GM19452 (cell line): ENCODE data around the gene PIGA.
"Not testable (repeated sequence)": the region's sequence is repeated elsewhere in the genome, so short reads cannot be mapped to it uniquely, and the experiment has no call there.

ENCODE experiments used
- ATAC-seq: cut with Tn5 transposase; IDR thresholded peaks from one replicate; pipeline ENCODE4 v1.9.1; 2021; ENCODE audit not compliant: unreplicated experiment

PIGA gene

DNA sequence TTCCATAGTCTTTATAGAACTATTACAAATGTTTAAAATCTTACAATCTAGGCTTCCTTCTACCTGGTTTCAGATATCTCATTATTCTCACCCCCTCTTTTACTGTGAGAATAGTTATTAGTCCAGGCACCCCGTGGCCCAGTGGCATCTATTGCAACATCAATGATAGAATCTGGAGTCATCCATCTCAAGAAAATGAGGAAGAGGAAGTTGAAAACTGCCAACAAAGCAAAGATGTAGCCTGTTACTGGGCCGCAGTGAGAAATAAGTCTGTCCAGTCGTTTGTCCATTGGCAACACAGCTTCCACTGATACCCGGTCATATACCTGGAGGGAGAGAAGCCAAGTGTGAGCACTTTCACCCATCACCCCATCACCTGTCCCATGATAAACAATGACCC is 13.9 kb downstream of the PIGA start:
- no peak for ATAC-seq

DNA sequence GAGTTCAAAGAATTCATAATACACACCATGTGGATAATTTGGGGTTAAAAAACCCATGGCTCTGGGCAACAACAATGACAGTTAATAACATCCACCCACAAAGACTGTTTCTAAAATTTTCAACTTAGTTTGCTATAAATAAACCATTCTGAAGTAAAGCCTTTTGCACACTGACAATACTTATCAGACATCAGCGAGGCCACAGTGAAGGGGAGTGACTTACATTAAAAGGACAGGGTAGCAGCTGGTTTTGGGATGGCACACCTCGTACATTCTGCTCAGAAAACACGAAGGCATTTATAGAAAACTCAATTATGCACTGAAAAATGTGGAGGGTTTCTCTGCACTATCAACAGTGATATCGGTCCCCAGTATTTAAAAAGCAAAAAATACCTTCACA is 15.0 kb downstream of the PIGA start:
- ATAC-seq: no peak

DNA sequence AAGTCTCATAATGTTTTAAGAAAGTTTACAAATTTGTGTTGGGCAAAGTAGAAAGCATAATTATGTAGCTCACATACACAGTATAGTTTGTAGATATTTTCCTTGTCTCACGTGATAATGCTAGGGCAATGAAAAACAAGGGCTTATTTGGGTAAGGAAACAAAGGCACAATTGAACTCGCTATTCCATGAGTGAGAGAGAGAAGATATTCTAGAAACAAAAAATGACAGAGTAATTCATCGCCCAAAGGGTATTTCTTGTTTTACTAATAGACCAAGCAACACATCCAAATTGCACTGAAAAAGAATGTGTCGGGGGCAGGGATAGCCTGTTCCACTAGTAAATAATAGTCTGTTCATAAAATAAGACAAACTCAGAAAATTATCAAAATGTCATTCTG is 16.2 kb downstream of the PIGA start:
- ATAC-seq: no peak

DNA sequence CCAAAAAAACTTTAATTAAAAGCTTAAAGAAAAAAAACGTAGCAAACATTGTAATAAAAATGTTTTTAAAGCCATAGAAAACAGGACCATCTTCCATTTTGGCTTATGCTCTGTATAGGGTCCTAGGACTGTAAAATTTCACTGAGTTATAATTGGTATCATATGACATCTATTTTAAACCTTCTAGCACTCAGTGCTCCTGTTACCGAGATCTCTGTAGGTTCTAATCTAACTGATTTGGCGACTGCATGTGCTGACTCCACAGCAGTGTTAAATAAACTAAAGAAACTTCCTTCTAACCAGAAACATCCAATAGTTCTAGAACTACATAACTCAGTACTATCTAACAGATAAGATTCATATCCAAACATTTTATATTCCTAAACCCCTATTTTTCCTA is 19.8 kb downstream of the PIGA start, which contains the start of gene ASB11:
Gene ASB11 (minus strand): TSS at position 132 of the 400 bp plus-strand sequence. CDS start 35 bp downstream, at position 97.
- no peak for ATAC-seq

DNA sequence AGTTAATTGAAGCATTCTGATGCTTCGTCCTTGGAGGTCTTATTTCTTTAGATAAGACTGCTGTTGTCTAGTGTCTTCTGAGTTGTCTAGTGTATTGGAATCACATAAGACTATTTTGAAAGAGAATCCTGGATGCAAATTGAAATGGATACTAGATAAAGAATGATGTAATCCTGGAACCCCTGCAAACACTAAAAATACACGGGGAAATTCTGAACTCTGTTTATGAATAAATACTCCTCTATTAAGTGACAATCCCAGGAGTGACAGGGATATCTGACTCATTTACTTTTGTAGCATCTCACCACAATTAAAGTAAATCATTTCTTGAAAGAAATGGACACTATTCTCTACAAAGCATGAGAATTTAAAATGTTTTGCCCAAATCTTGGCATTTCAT is 20.9 kb downstream of the PIGA start:
- ATAC-seq: no peak

DNA sequence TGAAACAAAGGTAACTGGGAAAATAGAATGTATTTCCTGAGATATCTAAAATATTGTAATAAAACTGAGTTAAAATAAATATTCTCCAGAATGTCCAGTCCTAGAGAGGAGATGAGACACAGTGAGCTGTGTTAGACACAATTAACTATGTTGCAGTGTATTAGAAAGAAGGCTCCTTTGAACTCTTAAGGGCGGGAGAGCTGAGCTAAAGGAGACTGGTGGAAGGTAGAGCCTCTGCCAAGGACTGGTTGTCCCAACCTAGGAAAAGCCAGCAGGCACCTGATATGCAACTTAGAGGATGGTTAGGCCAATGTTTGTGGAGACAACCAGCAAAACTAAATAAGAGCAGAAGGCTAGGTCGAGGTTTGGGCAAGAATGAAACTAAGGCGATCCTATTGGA is 24.2 kb downstream of the PIGA start:
- ATAC-seq: no peak

DNA sequence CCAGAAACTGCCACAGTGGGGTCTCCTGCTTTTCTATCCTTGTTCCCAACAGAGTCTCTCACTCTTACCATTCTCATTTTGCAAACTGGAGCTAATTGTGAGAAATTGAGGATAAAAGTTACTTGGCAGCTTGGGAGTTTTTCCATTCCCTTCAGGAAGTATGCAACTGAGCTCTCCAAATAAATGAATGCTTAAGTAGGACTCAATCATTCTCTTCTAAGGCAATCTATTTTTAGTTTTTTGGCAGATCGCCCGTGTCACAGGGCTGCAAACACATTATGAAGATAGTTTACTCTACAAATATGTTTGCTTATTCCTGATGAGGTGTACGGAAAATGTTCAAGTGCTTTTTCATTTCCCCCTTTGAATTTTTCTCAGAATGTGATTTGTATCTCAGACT is 25.2 kb downstream of the PIGA start:
- ATAC-seq: no peak

DNA sequence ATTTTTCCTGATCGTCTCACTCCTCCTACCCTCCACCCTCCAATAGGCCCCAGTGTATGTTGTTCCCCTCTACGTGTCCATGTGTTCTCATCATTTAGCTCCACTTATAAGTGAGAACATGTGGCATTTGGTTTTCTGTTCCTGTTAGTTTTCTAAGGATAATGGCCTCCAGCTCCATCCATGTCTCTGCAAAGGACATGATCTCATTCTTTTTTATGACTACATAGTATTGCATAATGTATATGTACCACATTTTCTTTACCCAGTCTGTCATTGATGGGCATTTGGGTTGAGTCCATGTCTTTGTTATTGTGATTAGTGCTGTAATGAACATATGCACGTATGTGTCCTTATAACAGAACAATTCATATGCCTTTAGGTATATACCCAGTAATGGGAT is 29.4 kb downstream of the PIGA start:
- ATAC-seq: not testable (repeated sequence)

DNA sequence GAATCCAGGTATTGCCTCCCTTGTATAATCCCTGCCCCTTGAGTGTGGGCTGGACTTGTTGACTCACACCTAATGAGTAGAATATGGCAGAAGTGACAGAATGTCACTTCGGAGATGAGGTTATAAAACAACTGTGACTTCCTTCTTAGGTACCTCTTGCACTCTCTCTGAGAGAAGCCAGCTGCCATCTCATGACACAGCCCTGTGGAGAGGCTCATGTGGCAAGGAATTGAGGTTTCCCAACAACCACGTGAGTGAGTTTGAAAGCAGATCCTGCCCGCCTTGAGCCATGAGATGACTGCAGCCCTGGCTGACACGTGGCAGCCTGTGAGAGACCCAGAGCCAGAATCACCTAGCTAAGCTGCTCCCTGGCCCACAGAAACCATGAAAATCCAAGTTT is 33.4 kb downstream of the PIGA start:
- ATAC-seq: peak; percentile 64

DNA sequence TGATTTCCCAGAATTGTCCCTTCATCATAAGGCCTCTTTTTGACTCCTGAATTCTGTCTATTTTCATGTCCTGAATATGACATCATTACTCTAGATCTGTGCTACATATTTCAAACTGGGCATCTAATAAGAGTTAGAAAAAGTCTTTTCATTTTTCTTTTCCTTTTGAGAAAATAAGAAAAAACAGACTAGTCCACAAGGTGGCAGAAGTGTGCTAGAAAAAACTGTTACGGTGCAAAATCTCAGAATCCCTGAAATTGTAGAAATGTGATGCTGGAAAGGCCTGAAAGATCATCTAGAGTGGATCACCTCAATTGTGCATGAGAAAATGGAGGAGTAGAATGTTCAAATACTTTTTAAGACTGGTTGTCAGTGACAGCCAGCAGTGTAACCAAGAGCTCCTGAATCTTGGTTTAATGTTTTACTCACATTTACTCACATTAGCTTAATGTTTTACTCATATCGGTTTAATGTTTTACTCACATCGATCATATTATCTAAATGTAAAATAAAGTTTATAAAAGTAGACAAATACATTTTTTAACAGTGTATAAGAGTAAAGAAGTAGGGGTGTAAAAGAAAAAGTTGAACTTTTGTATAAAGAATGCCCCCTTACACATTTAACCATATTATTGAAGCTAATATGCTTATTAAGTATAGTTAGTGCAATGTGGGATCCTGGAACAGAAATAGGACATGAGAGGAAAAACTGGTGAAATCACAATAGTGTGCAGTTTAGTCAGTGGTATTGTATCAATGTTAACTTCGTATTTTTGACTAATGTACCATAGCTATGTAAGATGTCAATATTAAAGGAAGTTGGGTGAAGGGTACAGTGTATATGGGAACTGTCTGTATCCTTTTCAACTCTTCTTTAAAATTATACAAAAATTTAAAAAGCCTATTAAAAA is 35.1 kb downstream of the PIGA start:
- no peak for ATAC-seq

DNA sequence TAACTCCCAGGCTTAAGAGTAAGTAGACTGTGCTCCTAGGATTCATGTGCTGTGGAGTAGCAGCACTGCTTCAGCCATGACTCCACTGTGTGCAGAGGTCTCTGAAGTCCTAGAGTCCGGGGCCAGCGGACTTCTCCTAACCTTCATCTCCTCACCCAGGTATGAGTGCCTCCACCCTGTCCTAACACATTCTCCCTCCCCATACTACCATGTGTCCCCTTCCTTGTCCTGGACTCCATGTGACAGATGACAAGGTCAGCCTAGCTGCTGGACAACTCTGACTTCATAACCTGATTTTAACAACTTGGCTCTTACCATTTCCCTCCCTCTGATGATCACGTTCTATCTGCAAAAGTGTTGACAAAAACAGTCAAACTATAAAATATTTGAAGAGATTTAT is 36.5 kb downstream of the PIGA start:
- no peak for ATAC-seq

DNA sequence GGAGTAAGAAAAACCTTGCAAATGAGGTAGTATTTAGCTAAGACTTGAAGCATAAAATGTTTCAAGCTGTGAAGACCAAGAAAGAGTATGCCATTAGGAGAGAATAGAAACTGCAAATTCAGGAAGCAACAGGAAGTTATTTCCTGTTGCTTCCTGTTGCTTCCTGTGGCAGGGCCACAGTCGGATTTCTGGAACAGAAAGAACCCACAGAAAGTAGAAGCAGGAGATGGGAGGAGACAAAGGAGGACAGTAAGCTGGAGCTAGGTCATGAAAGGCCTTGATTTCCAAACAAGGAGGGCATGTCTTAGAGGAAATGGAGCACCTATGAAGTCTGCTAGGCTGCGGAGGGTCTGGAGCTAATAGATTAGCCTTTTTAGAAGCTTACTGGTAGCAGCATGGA is 37.1 kb downstream of the PIGA start:
- ATAC-seq: no peak

DNA sequence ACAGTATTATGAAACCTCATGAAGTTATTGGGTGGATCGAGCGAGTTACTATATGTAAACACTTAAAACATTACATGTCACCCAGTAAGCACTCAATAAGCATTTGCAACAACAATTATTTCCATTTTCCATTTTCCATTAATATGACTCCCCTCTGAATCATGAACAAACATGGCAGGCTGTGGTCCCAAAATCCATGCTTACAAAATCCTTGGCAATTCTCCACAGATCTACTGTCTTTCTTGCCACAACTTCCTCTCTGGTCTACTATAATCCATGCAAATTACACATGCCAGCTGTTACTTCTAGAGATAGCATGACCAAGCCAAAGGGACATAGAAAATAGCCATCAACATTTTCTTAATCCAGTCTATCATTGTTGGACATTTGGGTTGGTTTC is 41.9 kb downstream of the PIGA start:
- no peak for ATAC-seq

DNA sequence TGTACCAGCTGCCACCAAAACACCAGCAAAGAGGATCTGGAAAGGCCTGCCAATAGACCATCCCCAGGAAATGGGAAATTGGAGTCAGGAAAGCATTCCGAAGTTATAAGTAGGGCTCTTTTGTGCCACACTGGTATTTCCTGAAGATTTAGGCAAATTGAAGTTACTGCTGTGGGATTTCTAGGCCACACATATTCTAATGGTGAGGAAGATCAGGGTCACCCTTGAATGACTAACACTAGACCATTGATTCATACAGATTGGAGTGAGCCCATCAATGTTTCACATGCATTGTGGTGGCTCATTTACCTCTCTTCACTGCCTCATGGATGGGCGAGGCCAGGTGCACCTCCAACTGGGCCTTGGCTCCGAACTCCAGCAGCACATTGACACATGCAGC is 42.5 kb downstream of the PIGA start:
- no peak for ATAC-seq

DNA sequence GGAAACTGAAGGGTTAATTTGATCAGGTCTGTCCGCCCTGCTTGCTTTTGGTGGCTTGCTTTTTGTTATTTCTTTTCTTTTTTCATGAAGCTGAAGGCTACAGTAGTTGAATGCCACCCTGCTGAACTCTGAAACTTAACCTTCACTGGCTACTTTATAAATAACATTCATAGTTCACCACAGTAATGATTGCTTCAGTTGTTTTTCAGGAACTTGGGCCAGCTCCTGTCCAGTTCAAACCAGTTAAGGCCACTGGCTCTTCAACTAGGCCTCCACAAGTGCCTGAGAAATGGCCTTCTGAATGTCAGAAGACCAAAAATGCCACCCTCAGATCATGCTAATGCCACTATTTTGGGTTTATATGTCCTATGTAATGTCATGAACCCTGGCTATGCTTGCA is 57.7 kb downstream of the PIGA start:
- ATAC-seq: no peak

DNA sequence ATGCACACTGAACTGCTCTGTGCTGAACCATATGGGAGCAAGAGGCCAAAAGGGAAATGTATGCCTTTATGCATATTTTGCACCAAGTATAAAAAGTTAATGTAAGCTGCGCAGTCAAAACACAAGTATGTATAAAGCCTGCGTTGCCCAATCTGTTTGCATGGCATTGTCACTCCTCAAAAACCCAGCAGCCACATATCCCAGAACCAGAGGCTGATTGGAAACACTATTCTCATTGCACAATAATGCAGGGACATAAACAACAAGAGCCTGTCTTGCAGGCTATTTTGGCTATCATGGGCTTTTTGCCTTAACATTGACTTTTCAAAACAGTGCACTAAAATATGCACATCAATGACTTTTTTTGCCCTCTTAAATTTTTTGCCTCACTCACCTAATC is 60.4 kb downstream of the PIGA start:
- ATAC-seq: no peak

DNA sequence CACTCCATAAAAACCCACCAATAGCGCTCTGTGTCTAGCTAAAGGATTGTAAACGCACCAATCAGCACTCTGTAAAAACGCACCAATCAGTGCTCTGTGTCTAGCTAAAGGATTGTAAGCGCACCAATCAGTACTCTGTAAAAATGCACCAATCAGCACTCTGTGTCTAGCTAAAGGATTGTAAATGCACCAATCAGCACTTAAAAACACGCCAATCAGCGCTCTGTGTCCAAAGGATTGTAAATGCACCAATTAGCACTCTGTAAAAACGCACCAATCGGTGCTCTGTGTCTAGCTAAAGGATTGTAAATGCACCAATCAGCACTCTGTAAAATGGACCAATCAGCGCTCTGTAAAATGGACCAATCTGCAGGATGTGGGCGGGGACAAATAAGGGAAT is 62.0 kb downstream of the PIGA start:
- not testable (repeated sequence) for ATAC-seq

DNA sequence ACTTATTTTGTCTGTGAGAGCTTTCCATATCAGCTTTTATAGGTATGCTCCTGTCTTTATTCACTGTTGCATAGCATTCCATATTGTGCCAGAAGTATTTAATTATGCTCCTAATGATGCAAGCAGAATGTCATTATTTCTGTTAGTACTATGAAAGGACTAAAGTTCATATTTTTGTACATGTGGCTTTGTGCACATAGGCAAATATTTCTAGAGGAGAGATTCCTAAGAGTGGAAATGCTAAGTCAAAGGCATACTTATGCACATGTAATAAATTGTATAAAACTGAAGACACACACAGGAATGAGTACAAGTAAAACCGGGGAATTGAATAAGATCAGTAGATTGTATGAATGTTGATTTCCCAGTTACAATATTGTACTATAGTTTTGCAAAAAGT is 63.6 kb downstream of the PIGA start:
- ATAC-seq: no peak

DNA sequence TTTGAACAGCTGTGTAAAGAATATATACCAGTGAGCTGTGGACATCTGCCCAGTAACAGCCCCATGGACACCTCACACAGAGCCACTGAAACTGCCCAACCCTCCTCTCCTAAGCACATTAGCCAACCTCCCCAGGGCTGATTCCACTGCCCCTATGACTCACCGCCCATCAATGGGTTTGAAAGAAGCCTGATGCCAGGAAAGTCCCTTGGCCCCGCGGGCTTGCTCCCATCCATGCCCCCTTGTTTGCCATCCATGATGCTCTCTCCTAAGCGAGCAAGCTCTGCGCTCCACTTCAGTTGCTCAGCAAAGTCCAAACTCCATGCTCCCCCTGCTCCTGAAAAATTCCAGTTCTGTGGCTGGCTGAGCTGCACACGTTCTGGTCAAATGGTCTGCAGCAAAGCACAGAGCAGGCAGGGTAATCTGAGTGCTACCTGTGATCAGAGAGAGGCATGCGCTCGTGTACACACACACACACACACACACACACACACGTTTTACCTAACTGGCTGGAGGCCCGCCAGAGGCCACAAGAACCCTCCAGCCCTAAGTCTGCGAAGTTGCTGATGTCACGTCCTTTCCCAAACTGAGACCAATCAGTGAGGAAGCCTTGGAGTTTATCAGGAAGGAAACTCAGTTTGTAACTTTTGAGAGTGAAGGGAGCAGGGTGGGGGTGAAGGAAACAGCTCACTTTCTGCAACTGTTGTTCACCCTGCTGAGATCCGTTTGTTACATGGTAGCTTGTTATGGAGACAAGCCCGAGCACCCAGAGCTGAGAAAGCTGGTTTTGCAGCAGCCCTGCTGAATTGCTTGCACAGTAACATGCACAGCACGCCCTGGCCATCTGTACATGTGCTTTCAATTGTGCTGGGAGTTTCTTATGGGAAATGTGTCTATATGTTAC is 65.5 kb downstream of the PIGA start, which contains the start of gene ASB9:
Gene ASB9 (minus strand): TSS at position 466 of the 904 bp plus-strand sequence. CDS start 209 bp downstream, at position 257.
- no peak for ATAC-seq
